Panc1 (cell line): Measurements from ENCODE around the gene HNRNPK. TPM values are rescaled to one million over a fixed set of nuclear protein-coding genes. Genes with fewer than 3 reads are reported as not detected.

Source experiments
- ATAC-seq: fragments of 200-7000 bp; cut with Tn5 transposase; 2 replicates; pipeline ENCODE4 v1.9.1; 2020; ENCODE audit warnings: mild to moderate bottlenecking, moderate library complexity
- BruUV-seq: library from RNA; stranded (reverse); fragments of 400-500 nt; replicated peaks from 2 replicates; lab custom pipeline; 2021; lab: Mats Ljungman, UMichigan
- CTCF ChIA-PET: fragments of 300-600 bp; sonication (Branson Sonifier 250); formaldehyde crosslinking; loops from one replicate; lab custom pipeline; 2022; ENCODE audit warnings: antibody characterized with exemption; lab: Charles Lee
- POLR2A ChIA-PET: fragments of 300-600 bp; sonication (Branson Sonifier 250); formaldehyde crosslinking; loops from one replicate; lab custom pipeline; 2022; ENCODE audit warnings: antibody characterized with exemption; lab: Charles Lee
- DNase-seq: peaks from one replicate; pipeline ENCODE4 v3.0.0-alpha.2; 2010; ENCODE audit warnings: low read depth, low spot score
- H3K27ac ChIP-seq: 2 replicates; pipeline ENCODE4 v1.5.1; 2011; ENCODE audit warnings: mild to moderate bottlenecking, low read length, inconsistent platforms
- H3K27me3 ChIP-seq: fragments of 200-500 bp; sonication (Bioruptor generic); 2 replicates; pipeline ENCODE4 v1.6.0; 2014; ENCODE audit warnings: low read length, inconsistent platforms; ENCODE audit not compliant: control insufficient read depth, insufficient read depth
- H3K36me3 ChIP-seq: fragments of 200-500 bp; sonication (Bioruptor generic); 2 replicates; pipeline ENCODE4 v1.5.1; 2014; ENCODE audit warnings: inconsistent platforms, mild to moderate bottlenecking, low read length, moderate library complexity; ENCODE audit not compliant: control insufficient read depth, insufficient read depth
- H3K4me1 ChIP-seq: 2 replicates; pipeline ENCODE4 v1.5.1; 2011; ENCODE audit warnings: inconsistent platforms, mild to moderate bottlenecking, low read length, moderate library complexity; ENCODE audit not compliant: control insufficient read depth, insufficient read depth
- H3K4me3 ChIP-seq, 2 experiments: 2 replicates each; pipeline ENCODE4 v1.5.1; 2011 to 2012; ENCODE audit warnings: low read depth in 2 of 2, low read length in 2 of 2, mild to moderate bottlenecking in 2 of 2, inconsistent platforms in 1 of 2, moderate library complexity in 1 of 2
- H3K9me3 ChIP-seq: fragments of 200-500 bp; sonication (Bioruptor generic); 2 replicates; pipeline ENCODE4 v1.5.1; 2014; ENCODE audit warnings: low read depth, mild to moderate bottlenecking, inconsistent platforms, low read length, moderate library complexity; ENCODE audit not compliant: control insufficient read depth, insufficient read depth
- CTCF ChIP-seq: fragments of 450-650 bp; IDR thresholded peaks from 2 replicates; pipeline ENCODE4 v1.5.1; 2017; ENCODE audit warnings: mild to moderate bottlenecking
- POLR2AphosphoS5 ChIP-seq: IDR thresholded peaks from 2 replicates; pipeline ENCODE4 v1.6.1; 2012; ENCODE audit warnings: mild to moderate bottlenecking, low read depth, low read length, moderate library complexity
- SIN3A ChIP-seq: IDR thresholded peaks from 2 replicates; pipeline ENCODE4 v1.6.1; 2012; ENCODE audit warnings: low read depth, mild to moderate bottlenecking, low read length, moderate library complexity, borderline replicate concordance; ENCODE audit not compliant: insufficient read depth
- TCF7L2 ChIP-seq: IDR thresholded peaks from 2 replicates; pipeline ENCODE4 v1.6.1; 2011; ENCODE audit warnings: mild to moderate bottlenecking, low read depth, low read length, inconsistent platforms
- in situ Hi-C: cut with HindIII; loops from 2 replicates; pipeline ENCODE4 v1.10.0; 2016; ENCODE audit warnings: low sequenced_read_pairs, low pct_unique_long_range_greater_than_20kb
- intact Hi-C: fragments of 100-400 bp; cut with micrococcal nuclease; formaldehyde crosslinking; loops from one replicate; pipeline ENCODE4 v1.10.0; 2022; ENCODE audit not compliant: unreplicated experiment
- total RNA-seq: library from RNA; stranded (reverse); gene quantifications from one replicate; pipeline ENCODE4 v1.2.1, GENCODE V29; 2021; ENCODE audit not compliant: unreplicated experiment
- TF ChIP-seq, protein P1 (sequence below), 2 experiments: IDR thresholded peaks; 2 replicates each; pipeline ENCODE4 v1.6.1; 2011 to 2012; ENCODE audit warnings: low read depth in 2 of 2, control low read depth in 1 of 2, low read length in 1 of 2, mild to moderate bottlenecking in 1 of 2, moderate library complexity in 1 of 2; ENCODE audit not compliant: insufficient read depth in 1 of 2

The HNRNPK gene
- total RNA-seq, 1 experiment from 2014 or later = 495 TPM

DNA sequence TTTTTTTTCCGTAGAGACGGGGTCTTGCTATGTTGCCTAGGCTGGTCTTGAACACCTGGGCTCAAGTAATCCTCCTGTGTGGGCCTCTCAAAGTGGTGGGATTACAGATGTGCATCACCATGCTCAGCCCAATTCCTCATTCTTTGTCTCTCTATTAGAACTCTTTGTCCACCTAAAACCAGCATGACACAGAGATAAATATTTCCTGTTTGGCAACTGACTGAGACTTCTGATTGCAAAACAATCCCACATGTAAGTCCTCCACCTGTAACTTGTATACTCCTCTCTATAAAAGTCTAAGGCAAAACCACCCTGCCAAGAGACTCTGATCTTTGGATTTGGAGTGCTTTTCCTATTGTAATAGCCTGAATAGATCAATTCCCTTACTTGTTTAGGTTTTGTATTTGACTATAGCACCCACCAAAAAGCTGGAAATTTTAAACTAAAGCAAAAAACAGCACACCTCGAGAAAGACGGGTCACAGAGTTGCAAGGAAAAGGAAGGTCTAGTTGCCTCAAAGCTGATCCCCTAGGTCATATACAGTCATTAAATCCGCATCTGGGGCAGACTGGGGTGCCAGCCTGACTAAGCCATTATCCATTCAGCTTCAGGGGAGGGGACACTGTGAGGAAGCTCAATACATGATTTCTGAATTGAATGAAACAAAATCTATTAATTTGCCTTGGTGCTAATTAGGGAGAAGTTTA, 45.3 kb downstream of the HNRNPK start:
- TF ChIP-seq SIN3A (no peak), TCF7L2 (no peak), CTCF (no peak), POLR2AphosphoS5 (no peak)
- TF ChIP-seq, protein P1, sequence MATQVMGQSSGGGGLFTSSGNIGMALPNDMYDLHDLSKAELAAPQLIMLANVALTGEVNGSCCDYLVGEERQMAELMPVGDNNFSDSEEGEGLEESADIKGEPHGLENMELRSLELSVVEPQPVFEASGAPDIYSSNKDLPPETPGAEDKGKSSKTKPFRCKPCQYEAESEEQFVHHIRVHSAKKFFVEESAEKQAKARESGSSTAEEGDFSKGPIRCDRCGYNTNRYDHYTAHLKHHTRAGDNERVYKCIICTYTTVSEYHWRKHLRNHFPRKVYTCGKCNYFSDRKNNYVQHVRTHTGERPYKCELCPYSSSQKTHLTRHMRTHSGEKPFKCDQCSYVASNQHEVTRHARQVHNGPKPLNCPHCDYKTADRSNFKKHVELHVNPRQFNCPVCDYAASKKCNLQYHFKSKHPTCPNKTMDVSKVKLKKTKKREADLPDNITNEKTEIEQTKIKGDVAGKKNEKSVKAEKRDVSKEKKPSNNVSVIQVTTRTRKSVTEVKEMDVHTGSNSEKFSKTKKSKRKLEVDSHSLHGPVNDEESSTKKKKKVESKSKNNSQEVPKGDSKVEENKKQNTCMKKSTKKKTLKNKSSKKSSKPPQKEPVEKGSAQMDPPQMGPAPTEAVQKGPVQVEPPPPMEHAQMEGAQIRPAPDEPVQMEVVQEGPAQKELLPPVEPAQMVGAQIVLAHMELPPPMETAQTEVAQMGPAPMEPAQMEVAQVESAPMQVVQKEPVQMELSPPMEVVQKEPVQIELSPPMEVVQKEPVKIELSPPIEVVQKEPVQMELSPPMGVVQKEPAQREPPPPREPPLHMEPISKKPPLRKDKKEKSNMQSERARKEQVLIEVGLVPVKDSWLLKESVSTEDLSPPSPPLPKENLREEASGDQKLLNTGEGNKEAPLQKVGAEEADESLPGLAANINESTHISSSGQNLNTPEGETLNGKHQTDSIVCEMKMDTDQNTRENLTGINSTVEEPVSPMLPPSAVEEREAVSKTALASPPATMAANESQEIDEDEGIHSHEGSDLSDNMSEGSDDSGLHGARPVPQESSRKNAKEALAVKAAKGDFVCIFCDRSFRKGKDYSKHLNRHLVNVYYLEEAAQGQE (IDR thresholded peaks at IDR 0.05; ENCODE audit: insufficient read depth in 1 of 2, low read depth in 2 of 2, low read length in 1 of 2) = no peak

DNA sequence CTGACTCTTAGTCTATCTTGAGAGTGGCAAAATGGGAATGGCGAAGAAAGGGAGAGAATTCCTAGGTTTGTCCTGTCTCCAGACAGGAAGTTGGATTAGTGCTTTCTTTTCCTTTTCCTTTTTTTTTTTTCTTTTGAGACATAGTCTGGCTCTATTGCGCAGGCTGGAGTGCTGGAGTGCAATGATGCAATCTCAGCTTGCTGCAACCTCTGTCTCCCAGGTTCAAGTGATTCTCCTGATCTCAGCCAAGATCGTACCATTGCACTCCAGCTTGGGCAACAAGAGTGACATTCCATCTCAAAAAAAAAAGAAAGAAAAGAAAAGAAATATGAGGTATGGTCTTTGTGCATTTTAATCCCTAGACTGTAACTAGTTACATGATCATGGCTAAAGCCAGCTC, 46.2 kb downstream of the HNRNPK start:
- TF ChIP-seq POLR2AphosphoS5 (no peak), SIN3A (no peak), CTCF (no peak), TCF7L2 (no peak)
- TF ChIP-seq, protein P1 (IDR thresholded peaks at IDR 0.05; ENCODE audit: insufficient read depth in 1 of 2, low read depth in 2 of 2, low read length in 1 of 2) = no peak
- ChIA-PET CTCF (no interaction called here), POLR2A (interaction anchor here (0.6 kb wide), 1 partner anchor 25 kb away, joined by 6 read pairs; no protein-coding TSS in a partner anchor)
- H3K9me3 ChIP-seq = no peaks in the 10 kb centered on the region
- no peak for ATAC-seq
- H3K27me3 ChIP-seq = no peaks in the 10 kb centered on the region
- H3K27ac ChIP-seq = no peak overlapping the region
- BruUV-seq = no TSS peak
- peaks cover 2% of the 10 kb centered on the region; the same call in 1 of the 2 replicates for H3K36me3 ChIP-seq
- H3K4me3 ChIP-seq = no peak overlapping the region
- no peak for DNase-seq
- no peaks in the 10 kb centered on the region for H3K4me1 ChIP-seq
- in situ Hi-C loops (no loop called here), intact Hi-C loops (no loop called here)

More for the DNA sequence above, 45.3 kb downstream of the HNRNPK start:
- Histone ChIP-seq H3K27ac (no peak overlapping the region), H3K27me3 (no peaks in the 10 kb centered on the region), H3K9me3 (no peaks in the 10 kb centered on the region), H3K36me3 (peaks cover 2% of the 10 kb centered on the region; the same call in 1 of the 2 replicates), H3K4me3 (no peak overlapping the region), H3K4me1 (no peaks in the 10 kb centered on the region)
- BruUV-seq = no TSS peak
- CTCF ChIA-PET = no interaction called here
- in situ Hi-C loops = no loop called here
- ATAC-seq (no peak), DNase-seq (no peak)
- POLR2A ChIA-PET = no interaction called here
- intact Hi-C loops = loop anchor here (5.0 kb wide), 2 partner anchors 238 to 383 kb away; no protein-coding TSS in a partner anchor
